OCI-LY7 (cell line): ENCODE measurements around the gene C10orf90. TPM values are rescaled to one million over a fixed set of nuclear protein-coding genes. Genes with fewer than 3 reads are reported as not detected.

Experiments
- BruUV-seq: library from RNA; stranded (reverse); fragments of 400-500 nt; replicated peaks from 2 replicates; lab custom pipeline; 2021; lab: Mats Ljungman, UMichigan
- CTCF ChIA-PET: fragments of 300-600 bp; sonication (Branson Sonifier 250); formaldehyde crosslinking; loops from one replicate; lab custom pipeline; 2022; ENCODE audit warnings: antibody characterized with exemption; ENCODE audit not compliant: unreplicated experiment; lab: Charles Lee
- POLR2A ChIA-PET: fragments of 300-600 bp; sonication (Branson Sonifier 250); formaldehyde crosslinking; loops from one replicate; lab custom pipeline; 2022; ENCODE audit warnings: antibody characterized with exemption; lab: Charles Lee
- DNase-seq: peaks from one replicate; pipeline ENCODE4 v3.0.0-alpha.2; 2015; ENCODE audit warnings: low spot score
- H2AFZ ChIP-seq: fragments of 200-600 bp; sonication (generic), shearing (Covaris generic); 2 replicates; pipeline ENCODE4 v1.6.1; 2014; ENCODE audit warnings: mild to moderate bottlenecking, antibody characterized with exemption, low read length, moderate library complexity
- H3K27ac ChIP-seq: fragments of 200-600 bp; sonication (generic); 2 replicates; pipeline ENCODE4 v1.5.1; 2014; ENCODE audit warnings: mixed run types, low read depth, mild to moderate bottlenecking, moderate library complexity, low read length, inconsistent platforms; ENCODE audit not compliant: poor library complexity, severe bottlenecking
- H3K36me3 ChIP-seq: fragments of 200-600 bp; sonication (generic); 2 replicates; pipeline ENCODE4 v1.6.1; 2014; ENCODE audit warnings: mild to moderate bottlenecking, antibody characterized with exemption, low read length, moderate library complexity, mixed read lengths; ENCODE audit not compliant: insufficient read depth
- H3K4me1 ChIP-seq: fragments of 200-600 bp; sonication (generic); 2 replicates; pipeline ENCODE4 v1.5.1; 2014; ENCODE audit warnings: mild to moderate bottlenecking, low read length; ENCODE audit not compliant: insufficient read depth, poor library complexity, severe bottlenecking
- H3K4me2 ChIP-seq: fragments of 200-600 bp; sonication (generic); 2 replicates; pipeline ENCODE4 v1.6.1; 2014; ENCODE audit warnings: mild to moderate bottlenecking, low read length
- H3K4me3 ChIP-seq: fragments of 200-600 bp; sonication (generic); 2 replicates; pipeline ENCODE4 v1.5.1; 2014; ENCODE audit warnings: mild to moderate bottlenecking, low read depth, low read length; ENCODE audit not compliant: poor library complexity, severe bottlenecking
- H3K79me2 ChIP-seq: fragments of 200-600 bp; sonication (generic); 2 replicates; pipeline ENCODE4 v1.6.1; 2016; ENCODE audit warnings: low read depth, mild to moderate bottlenecking, low read length, moderate library complexity, mixed read lengths; ENCODE audit not compliant: insufficient read depth
- H3K9me2 ChIP-seq: fragments of 200-600 bp; sonication (generic); 2 replicates; pipeline ENCODE4 v1.6.1; 2016; ENCODE audit warnings: mild to moderate bottlenecking, low read length, mixed read lengths; ENCODE audit not compliant: insufficient read depth
- H3K9me3 ChIP-seq: fragments of 200-600 bp; sonication (generic); 2 replicates; pipeline ENCODE4 v1.6.1; 2014; ENCODE audit warnings: mild to moderate bottlenecking, mixed run types, low read length, mixed read lengths
- H4K20me1 ChIP-seq: fragments of 200-600 bp; sonication (generic); 2 replicates; pipeline ENCODE4 v1.6.1; 2014; ENCODE audit warnings: mild to moderate bottlenecking, antibody characterized with exemption, low read length, moderate library complexity, mixed read lengths; ENCODE audit not compliant: insufficient read depth
- EZH2phosphoT487 ChIP-seq: fragments of 200-600 bp; sonication (generic); IDR thresholded peaks from 2 replicates; pipeline ENCODE4 v1.6.1; 2018; ENCODE audit warnings: low read depth, borderline replicate concordance, mild to moderate bottlenecking, mixed run types, antibody characterized with exemption, low read length, moderate library complexity, mixed read lengths
- intact Hi-C: fragments of 100-400 bp; cut with micrococcal nuclease; formaldehyde crosslinking; loops from one replicate; pipeline ENCODE4 v1.10.0; 2022; ENCODE audit not compliant: unreplicated experiment
- total RNA-seq, 2 experiments: library from RNA; depleted of rRNA in 1 of 2; stranded (reverse); fragments of >200 nt in 1 of 2; shearing (Covaris generic) in 1 of 2; gene quantifications; 2 replicates each; pipeline ENCODE4 v1.2.3, GENCODE V29; 2014 to 2022
- TF ChIP-seq, protein P1 (sequence below): fragments of 200-600 bp; sonication (generic); conservative IDR thresholded peaks from 2 replicates; pipeline ENCODE4 v1.5.1; 2014; ENCODE audit warnings: mild to moderate bottlenecking, antibody characterized with exemption, low read length, moderate library complexity, mixed read lengths

C10orf90 gene
- total RNA-seq, 2 experiments from 2014 or later, result not detected

DNA sequence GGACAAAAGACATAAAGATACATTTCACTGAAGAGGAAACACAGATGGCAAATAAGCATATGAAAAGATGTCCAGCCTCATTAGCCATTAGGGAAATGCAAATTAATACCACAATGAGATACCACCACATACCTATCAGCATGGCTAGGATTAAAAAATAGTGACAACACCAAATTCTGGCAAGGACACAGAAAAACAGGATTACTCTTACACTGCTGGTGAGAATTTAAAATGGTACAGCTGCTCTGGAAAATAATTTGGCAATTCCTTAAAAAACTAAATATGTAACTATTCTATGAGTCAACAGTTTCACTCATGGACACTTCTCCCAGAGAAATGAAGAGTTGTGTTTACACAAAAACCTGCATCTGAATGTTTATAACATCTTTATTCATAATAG is 121.1 kb downstream of the C10orf90 start:
- CTCF ChIA-PET, result no interaction called here
- H3K79me2 ChIP-seq, result no peaks in the 10 kb centered on the region

DNA sequence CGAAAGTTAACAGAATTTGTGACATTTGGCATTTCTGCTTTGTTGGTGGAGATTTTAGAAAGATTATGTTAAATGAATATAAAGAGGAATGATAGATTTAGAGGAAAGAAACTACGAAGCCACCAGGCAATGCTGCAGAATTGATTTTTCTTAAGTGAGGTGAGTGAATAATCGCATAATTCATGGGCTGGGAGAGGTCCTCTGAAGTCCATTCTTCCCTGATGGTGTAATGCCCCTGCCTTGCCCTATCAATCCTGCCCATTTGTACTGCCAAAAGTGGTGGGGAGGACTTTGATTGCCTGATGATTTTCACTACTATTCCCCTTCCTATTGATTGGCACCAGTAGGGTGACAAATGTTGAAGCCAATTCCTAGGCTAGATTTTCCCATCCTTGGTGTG is 125.9 kb downstream of the C10orf90 start:
- Histone ChIP-seq H3K9me2 (no peaks in the 10 kb centered on the region), H3K4me1 (no peaks in the 10 kb centered on the region), H3K36me3 (no peaks in the 10 kb centered on the region), H3K79me2 (no peaks in the 10 kb centered on the region), H3K4me2 (no peak overlapping the region), H2AFZ (no peak overlapping the region), H3K4me3 (no peak overlapping the region), H4K20me1 (no peaks in the 10 kb centered on the region), H3K9me3 (no peaks in the 10 kb centered on the region), H3K27ac (no peak overlapping the region)
- BruUV-seq, result no TSS peak
- intact Hi-C loops, result no loop called here
- no peak for DNase-seq
- no peak for TF ChIP-seq EZH2phosphoT487
- TF ChIP-seq, protein P1, sequence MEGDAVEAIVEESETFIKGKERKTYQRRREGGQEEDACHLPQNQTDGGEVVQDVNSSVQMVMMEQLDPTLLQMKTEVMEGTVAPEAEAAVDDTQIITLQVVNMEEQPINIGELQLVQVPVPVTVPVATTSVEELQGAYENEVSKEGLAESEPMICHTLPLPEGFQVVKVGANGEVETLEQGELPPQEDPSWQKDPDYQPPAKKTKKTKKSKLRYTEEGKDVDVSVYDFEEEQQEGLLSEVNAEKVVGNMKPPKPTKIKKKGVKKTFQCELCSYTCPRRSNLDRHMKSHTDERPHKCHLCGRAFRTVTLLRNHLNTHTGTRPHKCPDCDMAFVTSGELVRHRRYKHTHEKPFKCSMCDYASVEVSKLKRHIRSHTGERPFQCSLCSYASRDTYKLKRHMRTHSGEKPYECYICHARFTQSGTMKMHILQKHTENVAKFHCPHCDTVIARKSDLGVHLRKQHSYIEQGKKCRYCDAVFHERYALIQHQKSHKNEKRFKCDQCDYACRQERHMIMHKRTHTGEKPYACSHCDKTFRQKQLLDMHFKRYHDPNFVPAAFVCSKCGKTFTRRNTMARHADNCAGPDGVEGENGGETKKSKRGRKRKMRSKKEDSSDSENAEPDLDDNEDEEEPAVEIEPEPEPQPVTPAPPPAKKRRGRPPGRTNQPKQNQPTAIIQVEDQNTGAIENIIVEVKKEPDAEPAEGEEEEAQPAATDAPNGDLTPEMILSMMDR, result no peak
- ChIA-PET POLR2A (no interaction called here), CTCF (no interaction called here)

More for the DNA sequence above, 121.1 kb downstream of the C10orf90 start:
- Histone ChIP-seq H2AFZ (no peak overlapping the region), H3K4me2 (no peak overlapping the region), H3K9me2 (no peaks in the 10 kb centered on the region), H4K20me1 (no peaks in the 10 kb centered on the region), H3K4me3 (no peak overlapping the region), H3K27ac (no peak overlapping the region), H3K9me3 (no peaks in the 10 kb centered on the region), H3K36me3 (no peaks in the 10 kb centered on the region), H3K4me1 (no peaks in the 10 kb centered on the region)
- POLR2A ChIA-PET, result no interaction called here
- TF ChIP-seq, protein P1, result no peak
- TF ChIP-seq EZH2phosphoT487, result no peak
- no peak for DNase-seq
- intact Hi-C loops, result no loop called here
- no TSS peak for BruUV-seq

DNA sequence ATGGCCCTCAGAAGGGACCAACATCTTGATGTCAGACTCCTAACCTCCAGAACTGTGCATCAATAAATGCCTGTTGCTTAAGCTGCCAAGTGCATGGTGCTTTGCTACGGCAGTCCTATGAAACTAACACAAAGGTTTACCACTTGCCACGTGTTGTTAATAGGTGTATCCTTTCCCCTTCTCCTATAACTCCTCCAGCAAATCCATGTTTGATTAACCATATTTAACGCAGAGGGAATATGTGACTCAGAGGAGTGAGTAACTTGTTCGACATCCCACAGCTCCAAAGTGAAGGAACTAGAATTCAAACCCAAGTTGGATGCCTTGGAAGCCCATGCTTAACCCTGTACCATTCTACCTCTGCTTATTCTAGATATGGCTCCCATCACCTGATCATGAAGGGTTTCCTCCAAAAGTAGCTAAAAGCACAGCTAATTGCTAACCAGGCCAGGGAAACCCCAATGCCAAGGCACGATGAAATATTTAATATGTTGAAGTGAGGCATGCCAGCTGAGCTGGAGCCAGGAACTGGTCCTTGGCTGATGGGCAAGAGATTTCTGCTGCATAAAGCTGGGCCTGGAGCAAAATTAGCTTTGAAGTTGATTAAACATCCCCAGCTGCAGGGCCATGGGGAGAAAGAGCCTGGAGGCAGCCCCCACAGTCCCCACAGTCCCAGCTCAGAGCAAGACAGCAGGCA is 131.9 kb downstream of the C10orf90 start:
- TF ChIP-seq, protein P1, result no peak
- no peak for TF ChIP-seq EZH2phosphoT487
- H4K20me1 ChIP-seq, result no peaks in the 10 kb centered on the region
- no peaks in the 10 kb centered on the region for H3K4me1 ChIP-seq
- no peaks in the 10 kb centered on the region for H3K36me3 ChIP-seq
- no peak overlapping the region for H3K4me2 ChIP-seq
- no peaks in the 10 kb centered on the region for H3K79me2 ChIP-seq
- no peak overlapping the region for H2AFZ ChIP-seq
- H3K9me3 ChIP-seq, result no peaks in the 10 kb centered on the region
- DNase-seq, result no peak
- ChIA-PET POLR2A (no interaction called here), CTCF (no interaction called here)
- H3K9me2 ChIP-seq, result no peaks in the 10 kb centered on the region
- BruUV-seq, result no TSS peak
- H3K4me3 ChIP-seq, result no peak overlapping the region
- H3K27ac ChIP-seq, result no peak overlapping the region
- intact Hi-C loops, result no loop called here
